Stimulated activated CD4-positive, alpha-beta T cell treated with anti-CD3 and anti-CD28 coated beads, Interleukin-12 subunit alpha, Interleukin-12 subunit beta, amount 100 ng/mL, for 24 hours (primary cell): ENCODE results near the gene ADCYAP1R1.
A peak's percentile ranks its signal among the peaks of the same experiment; 100 is the strongest.

Experiments
- DNase-seq, 2 experiments: peaks; one replicate each; pipeline ENCODE4 v3.0.0-alpha.2; 2020; ENCODE audit warnings: low read depth in 2 of 2

Gene ADCYAP1R1

GRCh38 chr7:31105256-31105950 lies 53.3 kb downstream of the ADCYAP1R1 start:
- no peak for DNase-seq

- no peak for DNase-seq
Measured at GRCh38 chr7:31106303-31107105, 54.4 kb downstream of the ADCYAP1R1 start.

GRCh38 chr7:31107106-31108090 lies 55.3 kb downstream of the ADCYAP1R1 start:
- no peak for DNase-seq

- DNase-seq: no peak
Measured at GRCh38 chr7:31108097-31108657, 56.1 kb downstream of the ADCYAP1R1 start.

GRCh38 chr7:31109751-31110150 lies 57.6 kb downstream of the ADCYAP1R1 start:
- no peak for DNase-seq

- DNase-seq: no peak
Measured at GRCh38 chr7:31110331-31111108, 58.4 kb downstream of the ADCYAP1R1 start.

GRCh38 chr7:31111109-31111451 lies 59.0 kb downstream of the ADCYAP1R1 start:
- DNase-seq: no peak

GRCh38 chr7:31113660-31114059 lies 61.6 kb downstream of the ADCYAP1R1 start:
- no peak for DNase-seq

GRCh38 chr7:31114593-31115343 lies 62.7 kb downstream of the ADCYAP1R1 start:
- no peak for DNase-seq

- no peak for DNase-seq
Measured at GRCh38 chr7:31116615-31117014, 64.5 kb downstream of the ADCYAP1R1 start.

GRCh38 chr7:31119249-31119648 lies 67.1 kb downstream of the ADCYAP1R1 start:
- no peak for DNase-seq

- DNase-seq: no peak
Measured at GRCh38 chr7:31120800-31121513, 68.8 kb downstream of the ADCYAP1R1 start.

GRCh38 chr7:31121601-31122000 lies 69.5 kb downstream of the ADCYAP1R1 start:
- no peak for DNase-seq

- DNase-seq: peak in 1 of 2 experiments; percentile 21
Measured at GRCh38 chr7:31122649-31123058, 70.5 kb downstream of the ADCYAP1R1 start.

GRCh38 chr7:31123321-31123720 lies 71.2 kb downstream of the ADCYAP1R1 start:
- DNase-seq: no peak

- DNase-seq: no peak
Measured at GRCh38 chr7:31123726-31124125, 71.6 kb downstream of the ADCYAP1R1 start.

- no peak for DNase-seq
Measured at GRCh38 chr7:31125171-31125570, 73.1 kb downstream of the ADCYAP1R1 start.

GRCh38 chr7:31126976-31127375 lies 74.9 kb downstream of the ADCYAP1R1 start:
- no peak for DNase-seq

GRCh38 chr7:31129067-31129466 lies 77.0 kb downstream of the ADCYAP1R1 start:
- no peak for DNase-seq

- no peak for DNase-seq
Measured at GRCh38 chr7:31133497-31133896, 81.4 kb downstream of the ADCYAP1R1 start.
